Esophagus muscularis mucosa (tissue), 4 donors: ENCODE measurements around the gene HLCS. TPM values are rescaled to one million over a fixed set of nuclear protein-coding genes. Genes with fewer than 3 reads are reported as not detected.

Experiments
- DNase-seq: peaks from one replicate; pipeline ENCODE4 v3.0.0-alpha.2; 2017; ENCODE audit errors: extremely low spot score
- H3K27ac ChIP-seq, 4 donors: fragments of 200-600 bp; sonication (generic); replicated peaks in 1 of 4; 1 replicate in 3 of 4; 2 replicates in 1 of 4; pipeline ENCODE4 v1.5.1; 2016 to 2019; ENCODE audit warnings: mild to moderate bottlenecking in 1 of 4
- H3K27me3 ChIP-seq, 4 donors: fragments of 200-600 bp; sonication (generic); one replicate each; pipeline versions ENCODE4 v1.5.1 to v1.6.0; 2016 to 2019
- H3K36me3 ChIP-seq, 4 donors: fragments of 200-600 bp; sonication (generic); one replicate each; pipeline ENCODE4 v1.5.1; 2016 to 2019
- H3K4me1 ChIP-seq, 4 donors: fragments of 200-600 bp; sonication (generic); one replicate each; pipeline ENCODE4 v1.5.1; 2016 to 2019
- H3K4me3 ChIP-seq, 4 donors: fragments of 200-600 bp; sonication (generic); 1 replicate in 2 of 4; 2 replicates in 2 of 4; pipeline ENCODE4 v1.5.1; 2016 to 2019; ENCODE audit warnings: mild to moderate bottlenecking in 4 of 4, moderate library complexity in 1 of 4
- H3K9me3 ChIP-seq, 4 donors: fragments of 200-600 bp; sonication (generic); 1 replicate in 3 of 4; 2 replicates in 1 of 4; pipeline ENCODE4 v1.5.1; 2016 to 2019
- CTCF ChIP-seq, 3 experiments: fragments of 200-600 bp in 2 of 3; fragments of 450-650 bp in 1 of 3; sonication (generic) in 2 of 3; IDR thresholded peaks; one replicate each; pipeline ENCODE4 v1.5.1; 2017 to 2019; ENCODE audit warnings: antibody characterized with exemption in 3 of 3, mild to moderate bottlenecking in 2 of 3, moderate library complexity in 1 of 3
- EP300 ChIP-seq: sonication (generic); formaldehyde crosslinking; IDR thresholded peaks from one replicate; pipeline ENCODE4 v1.6.1; 2017; ENCODE audit warnings: antibody characterized with exemption
- POLR2A ChIP-seq: fragments of 450-650 bp; IDR thresholded peaks from one replicate; pipeline ENCODE4 v1.6.1; 2017; ENCODE audit warnings: antibody characterized with exemption, moderate library complexity, mild to moderate bottlenecking, low read depth
- POLR2AphosphoS5 ChIP-seq, 2 donors: sonication (generic); formaldehyde crosslinking; IDR thresholded peaks; one replicate each; pipeline ENCODE4 v1.6.1; 2017; ENCODE audit warnings: antibody characterized with exemption in 2 of 2
- WGBS: methylation state at CpG from one replicate; pipeline ENCODE4 v1.1.5; 2018; 5-methylcytosine and 5-hydroxymethylcytosine counted together
- intact Hi-C: fragments of 100-400 bp; cut with DNase I; formaldehyde crosslinking; loops from one replicate; pipeline ENCODE4 v1.15.1; 2023
- total RNA-seq, 4 donors: library from RNA; depleted of rRNA; stranded (reverse); fragments of >200 nt; gene quantifications; one replicate each; pipeline versions ENCODE4 v1.1.0 to v1.2.1, GENCODE V29; 2016

The HLCS gene
- total RNA-seq, 4 donors from 2014 or later = 15.9 to 25.3 (median 22.0) TPM

DNA sequence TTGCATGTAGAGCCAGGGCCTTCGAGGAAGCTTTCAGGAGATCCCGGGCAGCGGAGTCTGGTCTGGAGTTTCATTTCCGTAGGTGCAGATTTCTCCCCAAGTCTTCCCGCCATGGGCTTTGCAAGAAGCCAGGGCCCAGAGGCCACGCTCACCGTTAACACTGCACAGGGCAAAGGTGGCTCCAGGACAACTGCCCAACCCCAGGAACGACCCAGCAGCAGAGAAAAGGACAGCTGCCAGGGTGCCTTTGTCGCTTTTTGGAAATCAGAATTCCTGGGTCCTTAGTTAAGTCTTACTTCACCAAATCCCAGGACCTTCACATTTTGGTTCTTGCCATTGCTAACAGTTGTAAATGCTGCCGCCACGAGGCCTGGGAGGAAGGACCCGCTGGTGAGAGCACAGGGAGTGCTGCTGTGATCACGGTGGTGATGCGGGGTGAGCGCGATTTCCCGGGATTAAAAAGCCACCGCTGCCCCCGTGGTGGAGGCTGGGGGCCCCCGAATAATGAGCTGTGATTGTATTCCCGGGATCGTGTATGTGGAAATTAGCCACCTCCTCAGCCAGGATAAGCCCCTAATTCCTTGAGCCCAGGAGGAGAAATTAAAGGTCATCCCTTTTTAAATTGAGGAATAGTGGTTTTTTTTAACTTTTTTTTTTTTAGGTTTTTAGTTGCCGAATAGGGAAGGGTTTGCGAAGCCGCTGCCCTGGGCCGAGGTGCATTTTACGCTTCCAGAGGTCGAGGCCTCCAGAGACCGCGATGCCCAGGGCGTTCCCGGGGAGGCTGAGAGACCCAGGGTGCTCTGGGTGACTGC, 259.3 kb downstream of the HLCS start:
- H3K9me3 ChIP-seq = no peaks in the 10 kb centered on the region
- H3K4me3 ChIP-seq = peak overlapping the region in 2 of 4 donors; percentile 34 to 43
- H3K36me3 ChIP-seq = no peaks in the 10 kb centered on the region
- DNase-seq = no peak
- WGBS = 20% methylated on average over 32 of the region's 32 CpGs
- peaks cover 35 to 69% (median 64%) of the 10 kb centered on the region in 4 donors for H3K4me1 ChIP-seq
- H3K27ac ChIP-seq = no peak overlapping the region
- H3K27me3 ChIP-seq = peaks cover 0 to 100% (median 86%) of the 10 kb centered on the region in 4 donors
- intact Hi-C loops = no loop called here
- TF ChIP-seq CTCF (IDR thresholded peaks at IDR 0.05) = no peak
- TF ChIP-seq POLR2AphosphoS5 (IDR thresholded peaks at IDR 0.05) = no peak
- no peak for TF ChIP-seq POLR2A
- TF ChIP-seq EP300 = no peak

GRCh38 chr21:36706482-36706852, 260.0 kb downstream of the HLCS start:
- TF ChIP-seq POLR2A (no peak), CTCF (IDR thresholded peaks at IDR 0.05) (no peak), POLR2AphosphoS5 (IDR thresholded peaks at IDR 0.05) (no peak), EP300 (no peak)
- H3K4me3 ChIP-seq = no peak overlapping the region
- no peaks in the 10 kb centered on the region for H3K9me3 ChIP-seq
- intact Hi-C loops = no loop called here
- H3K27ac ChIP-seq = no peak overlapping the region
- 10% methylated on average over 13 of the region's 13 CpGs for WGBS
- peaks cover 0 to 100% (median 92%) of the 10 kb centered on the region in 4 donors for H3K27me3 ChIP-seq
- H3K4me1 ChIP-seq = peaks cover 36 to 76% (median 69%) of the 10 kb centered on the region in 4 donors
- DNase-seq = no peak
- H3K36me3 ChIP-seq = no peaks in the 10 kb centered on the region

GRCh38 chr21:36705679-36706481, 260.6 kb downstream of the HLCS start:
- 13% methylated on average over 14 of the region's 22 CpGs for WGBS
- DNase-seq = no peak
- peaks cover 42 to 81% (median 75%) of the 10 kb centered on the region in 4 donors for H3K4me1 ChIP-seq
- peak overlapping the region in 1 of 4 donors; percentile 43 for H3K4me3 ChIP-seq
- TF ChIP-seq POLR2AphosphoS5 (IDR thresholded peaks at IDR 0.05) (no peak), CTCF (IDR thresholded peaks at IDR 0.05) (peak in 1 of 3 experiments; percentile 4)
- no peak overlapping the region for H3K27ac ChIP-seq
- H3K27me3 ChIP-seq = peaks cover 0 to 100% (median 92%) of the 10 kb centered on the region in 4 donors
- intact Hi-C loops = no loop called here
- no peaks in the 10 kb centered on the region for H3K36me3 ChIP-seq
- H3K9me3 ChIP-seq = no peaks in the 10 kb centered on the region

GRCh38 chr21:36704958-36705678, 261.4 kb downstream of the HLCS start:
- H3K27me3 ChIP-seq = peaks cover 0 to 100% (median 94%) of the 10 kb centered on the region in 4 donors
- H3K4me3 ChIP-seq = peak overlapping the region in 3 of 4 donors; percentile 13 to 43 (median 34)
- TF ChIP-seq EP300 = no peak
- no peak for TF ChIP-seq POLR2A
- no peak overlapping the region for H3K27ac ChIP-seq
- no peak for DNase-seq
- H3K9me3 ChIP-seq = no peaks in the 10 kb centered on the region
- intact Hi-C loops = no loop called here
- 4% methylated on average over 32 of the region's 39 CpGs for WGBS
- no peaks in the 10 kb centered on the region for H3K36me3 ChIP-seq
- H3K4me1 ChIP-seq = peaks cover 49 to 82% (median 77%) of the 10 kb centered on the region in 4 donors
